ENCODE results near the gene CDK5.

- no peak for TF ChIP-seq CTCF (IDR thresholded peaks at IDR 0.05)
- no peak for TF ChIP-seq POLR2A (IDR thresholded peaks at IDR 0.05)
- no peak for TF ChIP-seq POLR2AphosphoS5 (IDR thresholded peaks at IDR 0.05; ENCODE audit: insufficient read depth in 1 of 2, low read depth in 1 of 2)
These were observed 50.2 kb downstream of the CDK5 start for GRCh38 chr7:151007469-151007898.

Measured in vagina (tissue), 2 donors.